ENCODE data around the gene CLEC5A.

The CLEC5A gene

GRCh38 chr7:141954334-141954733 lies 7.6 kb upstream of the CLEC5A start:
- TF ChIP-seq MAX (IDR thresholded peaks at IDR 0.05; ENCODE audit: low read depth, low read length) (no peak), MYC (IDR thresholded peaks at IDR 0.05; ENCODE audit: low read depth, low read length) (no peak), POLR2A (IDR thresholded peaks at IDR 0.05; ENCODE audit: extremely low read depth, insufficient read length) (no peak)
- TF ChIP-seq, protein P1, sequence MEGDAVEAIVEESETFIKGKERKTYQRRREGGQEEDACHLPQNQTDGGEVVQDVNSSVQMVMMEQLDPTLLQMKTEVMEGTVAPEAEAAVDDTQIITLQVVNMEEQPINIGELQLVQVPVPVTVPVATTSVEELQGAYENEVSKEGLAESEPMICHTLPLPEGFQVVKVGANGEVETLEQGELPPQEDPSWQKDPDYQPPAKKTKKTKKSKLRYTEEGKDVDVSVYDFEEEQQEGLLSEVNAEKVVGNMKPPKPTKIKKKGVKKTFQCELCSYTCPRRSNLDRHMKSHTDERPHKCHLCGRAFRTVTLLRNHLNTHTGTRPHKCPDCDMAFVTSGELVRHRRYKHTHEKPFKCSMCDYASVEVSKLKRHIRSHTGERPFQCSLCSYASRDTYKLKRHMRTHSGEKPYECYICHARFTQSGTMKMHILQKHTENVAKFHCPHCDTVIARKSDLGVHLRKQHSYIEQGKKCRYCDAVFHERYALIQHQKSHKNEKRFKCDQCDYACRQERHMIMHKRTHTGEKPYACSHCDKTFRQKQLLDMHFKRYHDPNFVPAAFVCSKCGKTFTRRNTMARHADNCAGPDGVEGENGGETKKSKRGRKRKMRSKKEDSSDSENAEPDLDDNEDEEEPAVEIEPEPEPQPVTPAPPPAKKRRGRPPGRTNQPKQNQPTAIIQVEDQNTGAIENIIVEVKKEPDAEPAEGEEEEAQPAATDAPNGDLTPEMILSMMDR (IDR thresholded peaks at IDR 0.05; ENCODE audit: low read depth, low read length): no peak
- H3K4me3 ChIP-seq (ENCODE audit: low read depth, low read length): no peak overlapping the region
- no peak for DNase-seq (ENCODE audit: low read depth)

DNA sequence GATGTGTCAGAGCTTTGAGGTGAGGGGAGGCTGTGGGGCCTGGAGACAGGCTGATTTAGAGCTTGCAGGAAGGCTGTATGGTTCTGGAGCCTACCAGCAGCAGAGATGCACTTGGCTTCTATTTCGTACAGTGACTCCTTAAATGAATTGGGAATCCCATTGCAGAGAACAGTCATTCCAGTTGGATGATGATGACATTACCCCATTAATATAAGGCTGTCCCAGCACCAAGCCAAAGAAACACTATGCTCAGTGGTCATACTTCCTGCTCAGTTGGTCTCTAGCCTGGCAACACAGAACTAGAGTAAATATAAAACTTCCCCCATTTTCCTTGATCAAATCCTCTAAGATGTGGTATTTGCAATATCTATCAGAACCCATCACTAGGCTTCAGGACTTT lies 5.7 kb upstream of the CLEC5A start:
- H3K4me3 ChIP-seq (ENCODE audit: low read depth, low read length): no peak overlapping the region
- DNase-seq (ENCODE audit: low read depth): no peak
- TF ChIP-seq POLR2A (IDR thresholded peaks at IDR 0.05; ENCODE audit: extremely low read depth, insufficient read length) (no peak), MAX (IDR thresholded peaks at IDR 0.05; ENCODE audit: low read depth, low read length) (no peak), MYC (IDR thresholded peaks at IDR 0.05; ENCODE audit: low read depth, low read length) (no peak)
- TF ChIP-seq, protein P1 (IDR thresholded peaks at IDR 0.05; ENCODE audit: low read depth, low read length): no peak

GRCh38 chr7:141950806-141951205 lies 4.0 kb upstream of the CLEC5A start:
- DNase-seq (ENCODE audit: low read depth): peak; percentile 45

GRCh38 chr7:141949911-141950310 lies 3.1 kb upstream of the CLEC5A start:
- TF ChIP-seq POLR2A (IDR thresholded peaks at IDR 0.05; ENCODE audit: extremely low read depth, insufficient read length) (no peak), MAX (IDR thresholded peaks at IDR 0.05; ENCODE audit: low read depth, low read length) (no peak), MYC (IDR thresholded peaks at IDR 0.05; ENCODE audit: low read depth, low read length) (no peak)
- TF ChIP-seq, protein P1 (IDR thresholded peaks at IDR 0.05; ENCODE audit: low read depth, low read length): no peak
- DNase-seq (ENCODE audit: low read depth): peak; percentile 34
- no peak overlapping the region for H3K4me3 ChIP-seq (ENCODE audit: low read depth, low read length)

More at GRCh38 chr7:141950806-141951205, 4.0 kb upstream of the CLEC5A start:
- H3K4me3 ChIP-seq (ENCODE audit: low read depth, low read length): no peak overlapping the region
- TF ChIP-seq MYC (IDR thresholded peaks at IDR 0.05; ENCODE audit: low read depth, low read length) (no peak), POLR2A (IDR thresholded peaks at IDR 0.05; ENCODE audit: extremely low read depth, insufficient read length) (no peak), MAX (IDR thresholded peaks at IDR 0.05; ENCODE audit: low read depth, low read length) (no peak)
- TF ChIP-seq, protein P1 (IDR thresholded peaks at IDR 0.05; ENCODE audit: low read depth, low read length): no peak

DNA sequence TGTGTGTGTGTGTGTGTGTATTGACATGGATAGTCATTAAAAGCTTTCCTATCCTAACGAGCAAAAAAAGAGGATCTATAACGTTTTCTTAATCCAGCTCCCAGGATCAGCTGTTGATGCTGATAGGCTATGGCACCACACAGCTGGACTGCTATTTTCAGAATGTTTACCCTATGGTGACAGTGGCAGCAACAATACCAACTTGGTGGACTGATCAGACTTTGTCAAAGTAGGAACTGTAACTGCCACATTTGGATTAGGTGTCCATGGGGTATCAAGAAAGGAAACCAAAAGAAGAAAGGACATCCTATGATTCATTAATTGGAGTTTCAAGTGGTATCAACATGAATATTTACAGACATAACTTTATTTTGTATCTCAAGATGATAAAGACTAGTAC lies 2.7 kb upstream of the CLEC5A start:
- peak; percentile 52 for DNase-seq (ENCODE audit: low read depth)
- TF ChIP-seq MYC (IDR thresholded peaks at IDR 0.05; ENCODE audit: low read depth, low read length): no peak
- TF ChIP-seq MAX (IDR thresholded peaks at IDR 0.05; ENCODE audit: low read depth, low read length): no peak
- TF ChIP-seq, protein P1 (IDR thresholded peaks at IDR 0.05; ENCODE audit: low read depth, low read length): no peak
- TF ChIP-seq POLR2A (IDR thresholded peaks at IDR 0.05; ENCODE audit: extremely low read depth, insufficient read length): no peak
- H3K4me3 ChIP-seq (ENCODE audit: low read depth, low read length): no peak overlapping the region

All from NB4 (cell line).